Fibroblast of pulmonary artery (primary cell): ENCODE results near the gene TTC19.

Source experiments
- DNase-seq: peaks from one replicate; pipeline ENCODE4 v3.0.0-alpha.2; 2010; ENCODE audit warnings: low read depth
- H3K4me3 ChIP-seq: replicated peaks from 2 replicates; pipeline ENCODE4 v1.5.1; 2011; ENCODE audit warnings: low read depth, mild to moderate bottlenecking, control low read depth, low read length, moderate library complexity
- CTCF ChIP-seq: IDR thresholded peaks from 2 replicates; pipeline ENCODE4 v1.5.1; 2011; ENCODE audit warnings: mild to moderate bottlenecking, control low read depth, low read length, inconsistent platforms; ENCODE audit errors: missing control alignments

Gene TTC19

GRCh38 chr17:15955793-15956541 lies 43.7 kb upstream of the TTC19 start:
- TF ChIP-seq CTCF, result no peak
- no peak for DNase-seq
- no peak overlapping the region for H3K4me3 ChIP-seq

- DNase-seq, result no peak
- H3K4me3 ChIP-seq, result no peak overlapping the region
- no peak for TF ChIP-seq CTCF
Measured at GRCh38 chr17:15957206-15957605, 42.4 kb upstream of the TTC19 start.

- no peak for DNase-seq
- H3K4me3 ChIP-seq, result no peak overlapping the region
- TF ChIP-seq CTCF, result no peak
Measured at GRCh38 chr17:15957608-15958307, 41.9 kb upstream of the TTC19 start.

- TF ChIP-seq CTCF, result no peak
- no peak overlapping the region for H3K4me3 ChIP-seq
Measured at GRCh38 chr17:15958484-15958854, 41.2 kb upstream of the TTC19 start.

GRCh38 chr17:15963670-15964110 lies 35.9 kb upstream of the TTC19 start:
- no peak overlapping the region for H3K4me3 ChIP-seq
- no peak for TF ChIP-seq CTCF
- peak; percentile 74 for DNase-seq

More at GRCh38 chr17:15958484-15958854, 41.2 kb upstream of the TTC19 start:
- no peak for DNase-seq

GRCh38 chr17:15965528-15965927 lies 34.1 kb upstream of the TTC19 start:
- DNase-seq, result no peak
- TF ChIP-seq CTCF, result no peak
- no peak overlapping the region for H3K4me3 ChIP-seq
